Effector memory CD4-positive, alpha-beta T cell (primary cell): ENCODE results near the gene TMPRSS11A.

Experiments used
- DNase-seq, 3 donors: peaks; one replicate each; pipeline ENCODE4 v3.0.0-alpha.2; 2020
- H3K27ac ChIP-seq: 2 replicates; pipeline ENCODE4 v1.7.0; 2013; ENCODE audit warnings: mild to moderate bottlenecking, low read length, moderate library complexity; ENCODE audit not compliant: insufficient read depth, poor library complexity, severe bottlenecking
- H3K27me3 ChIP-seq: replicated peaks from 2 replicates; pipeline ENCODE4 v1.7.0; 2013; ENCODE audit warnings: mild to moderate bottlenecking, low read length; ENCODE audit not compliant: insufficient read depth, control insufficient read depth, poor library complexity, severe bottlenecking
- H3K36me3 ChIP-seq: 2 replicates; pipeline ENCODE4 v1.7.0; 2013; ENCODE audit warnings: mild to moderate bottlenecking, low read length, moderate library complexity; ENCODE audit not compliant: control insufficient read depth, insufficient read depth
- H3K4me1 ChIP-seq: 2 replicates; pipeline ENCODE4 v1.7.0; 2013; ENCODE audit warnings: low read length, mild to moderate bottlenecking; ENCODE audit not compliant: control insufficient read depth, insufficient read depth, poor library complexity, severe bottlenecking
- H3K4me3 ChIP-seq: 2 replicates; pipeline ENCODE4 v1.7.0; 2013; ENCODE audit warnings: low read length, low read depth, mild to moderate bottlenecking; ENCODE audit not compliant: insufficient read depth, poor library complexity, severe bottlenecking
- H3K9me3 ChIP-seq: 2 replicates; pipeline ENCODE4 v1.7.0; 2013; ENCODE audit warnings: mild to moderate bottlenecking, low read length, moderate library complexity; ENCODE audit not compliant: control insufficient read depth

TMPRSS11A gene

GRCh38 chr4:67940506-67940905 is 22.8 kb downstream of the TMPRSS11A start:
- Histone ChIP-seq H3K27ac (no peak overlapping the region), H3K9me3 (no peaks in the 10 kb centered on the region), H3K4me1 (no peaks in the 10 kb centered on the region)

DNA sequence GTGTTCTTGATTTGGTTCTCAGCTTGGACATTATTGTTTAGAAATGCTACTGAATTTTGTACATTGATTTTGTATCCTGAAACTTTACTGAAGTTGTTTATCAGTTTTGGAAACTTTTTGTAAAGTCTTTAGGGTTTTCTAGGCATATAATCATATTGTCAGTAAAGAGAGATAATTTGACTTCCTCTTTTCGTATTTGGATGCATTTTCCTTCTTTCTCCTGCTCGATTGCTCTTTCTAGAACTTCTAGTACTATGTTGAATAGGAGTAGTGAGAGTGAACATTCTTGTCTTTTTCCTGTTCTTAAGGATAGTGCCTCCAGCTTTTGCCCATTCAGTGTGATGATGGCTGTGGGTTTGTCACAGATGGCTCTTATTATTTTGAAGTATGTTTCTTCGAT is 24.1 kb downstream of the TMPRSS11A start:
- Histone ChIP-seq H3K27ac (no peak overlapping the region), H3K36me3 (no peaks in the 10 kb centered on the region), H3K4me3 (no peak overlapping the region), H3K9me3 (no peaks in the 10 kb centered on the region), H3K27me3 (no peaks in the 10 kb centered on the region), H3K4me1 (no peaks in the 10 kb centered on the region)
- no peak for DNase-seq

More at GRCh38 chr4:67940506-67940905, 22.8 kb downstream of the TMPRSS11A start:
- Histone ChIP-seq H3K27me3 (no peaks in the 10 kb centered on the region), H3K36me3 (no peaks in the 10 kb centered on the region), H3K4me3 (no peak overlapping the region)
- no peak for DNase-seq

DNA sequence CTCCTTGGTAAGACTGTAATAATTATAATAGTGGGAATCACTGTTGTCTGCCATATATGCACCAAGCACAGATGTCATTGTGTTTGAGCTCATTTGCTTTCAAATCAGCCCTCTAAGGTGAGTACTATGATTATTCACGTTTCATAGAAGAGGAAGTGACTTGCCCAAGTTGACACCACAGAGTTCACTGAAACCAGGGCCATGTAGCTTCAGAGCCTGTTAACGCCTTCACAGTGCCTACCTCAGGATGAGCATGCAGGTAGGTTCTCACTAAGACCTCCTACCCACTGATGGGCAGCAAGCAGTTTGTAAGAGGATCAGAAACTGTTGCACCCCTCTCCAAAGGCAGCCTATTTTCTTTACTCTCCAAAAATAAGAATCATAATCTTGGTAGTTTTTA is 27.4 kb downstream of the TMPRSS11A start:
- Histone ChIP-seq H3K27ac (no peak overlapping the region), H3K27me3 (no peaks in the 10 kb centered on the region), H3K9me3 (no peaks in the 10 kb centered on the region), H3K4me1 (no peaks in the 10 kb centered on the region), H3K4me3 (no peak overlapping the region), H3K36me3 (no peaks in the 10 kb centered on the region)
- DNase-seq = no peak

DNA sequence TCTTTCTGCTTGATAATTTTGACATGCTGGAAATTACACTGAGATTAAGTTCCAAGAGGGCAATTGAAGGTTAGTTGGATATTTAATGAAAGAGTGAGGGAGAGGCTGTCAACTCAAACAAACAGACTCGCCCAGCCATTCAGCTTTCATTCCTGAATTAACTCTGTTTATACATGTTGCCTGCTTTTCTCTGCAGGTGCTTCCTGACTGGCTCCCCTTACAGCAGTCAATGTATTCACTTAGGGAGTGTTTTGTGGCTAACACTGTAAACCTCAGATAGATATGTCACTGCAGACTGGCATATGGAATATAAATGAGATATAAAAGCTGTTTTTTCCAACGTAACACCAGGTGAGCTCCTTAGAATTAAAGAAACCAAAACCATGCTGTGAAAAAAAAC is 28.7 kb downstream of the TMPRSS11A start:
- no peaks in the 10 kb centered on the region for H3K36me3 ChIP-seq
- no peak overlapping the region for H3K27ac ChIP-seq
- DNase-seq = no peak
- no peak overlapping the region for H3K4me3 ChIP-seq
- H3K27me3 ChIP-seq = no peaks in the 10 kb centered on the region
- H3K4me1 ChIP-seq = no peaks in the 10 kb centered on the region
- H3K9me3 ChIP-seq = no peaks in the 10 kb centered on the region

- Histone ChIP-seq H3K4me3 (no peak overlapping the region), H3K36me3 (no peaks in the 10 kb centered on the region), H3K4me1 (no peaks in the 10 kb centered on the region), H3K27me3 (no peaks in the 10 kb centered on the region), H3K27ac (no peak overlapping the region), H3K9me3 (no peaks in the 10 kb centered on the region)
- DNase-seq = no peak
These were observed 29.5 kb downstream of the TMPRSS11A start for GRCh38 chr4:67933755-67934154.

DNA sequence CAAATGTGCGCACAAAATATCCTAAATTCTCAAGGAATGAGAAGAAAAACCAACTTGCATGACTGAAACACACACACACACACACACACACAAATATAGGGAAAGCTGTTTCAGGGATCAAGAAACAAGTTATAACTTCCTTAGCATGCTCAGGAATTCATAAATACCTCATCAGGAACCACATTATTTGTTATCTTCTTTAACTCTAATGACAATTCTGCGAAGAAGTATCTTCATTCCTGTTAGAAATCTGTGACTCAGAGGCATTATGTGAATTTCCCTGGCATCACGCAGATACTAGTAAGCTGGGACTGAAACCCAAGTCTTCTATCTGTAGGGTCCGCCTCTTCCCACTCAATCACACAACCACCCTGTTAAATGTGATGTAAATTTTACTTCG is 30.3 kb downstream of the TMPRSS11A start:
- Histone ChIP-seq H3K4me1 (no peaks in the 10 kb centered on the region), H3K4me3 (no peak overlapping the region), H3K27me3 (no peaks in the 10 kb centered on the region), H3K9me3 (no peaks in the 10 kb centered on the region), H3K36me3 (no peaks in the 10 kb centered on the region), H3K27ac (no peak overlapping the region)
- no peak for DNase-seq

DNA sequence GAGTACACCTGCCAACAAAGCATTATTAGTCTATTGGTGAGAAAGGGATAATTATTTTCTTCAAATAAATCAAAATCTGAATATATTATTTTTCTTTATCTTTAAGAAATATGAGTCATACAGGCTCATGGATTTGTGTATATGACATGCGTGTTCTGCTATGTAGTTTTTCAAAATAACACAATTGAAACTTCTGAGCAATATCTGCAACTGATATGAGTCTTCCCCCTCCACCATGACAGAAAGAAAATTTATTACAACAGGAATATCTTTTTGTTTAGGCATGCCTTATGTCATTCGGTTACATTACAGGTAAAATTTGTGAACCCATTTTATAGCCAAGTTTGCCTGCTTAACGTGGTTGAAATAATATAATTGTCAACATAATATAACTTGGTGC is 32.0 kb downstream of the TMPRSS11A start:
- H3K36me3 ChIP-seq = no peaks in the 10 kb centered on the region
- DNase-seq = no peak
- no peaks in the 10 kb centered on the region for H3K4me1 ChIP-seq
- H3K4me3 ChIP-seq = no peak overlapping the region
- H3K9me3 ChIP-seq = no peaks in the 10 kb centered on the region
- H3K27ac ChIP-seq = no peak overlapping the region
- no peaks in the 10 kb centered on the region for H3K27me3 ChIP-seq

DNA sequence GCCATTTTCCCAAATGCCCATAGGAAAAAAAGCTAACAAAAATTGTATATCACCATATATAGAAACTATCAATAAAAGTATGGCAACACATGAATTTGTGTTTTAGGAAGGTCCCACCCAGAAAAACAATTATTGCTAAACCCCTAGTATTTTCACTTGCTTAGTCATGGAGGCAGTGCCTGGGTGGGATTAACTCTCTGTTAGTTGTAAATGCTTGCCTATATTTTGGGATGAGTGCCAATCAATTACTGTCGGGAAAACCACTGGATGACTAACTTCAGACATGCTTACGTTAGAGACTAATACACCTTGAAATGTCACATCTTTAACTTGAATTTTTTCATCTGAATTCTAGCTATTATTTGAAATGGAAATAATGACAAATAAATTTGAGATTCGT is 33.9 kb downstream of the TMPRSS11A start:
- Histone ChIP-seq H3K4me3 (no peak overlapping the region), H3K36me3 (no peaks in the 10 kb centered on the region), H3K27ac (no peak overlapping the region), H3K9me3 (no peaks in the 10 kb centered on the region), H3K27me3 (no peaks in the 10 kb centered on the region), H3K4me1 (no peaks in the 10 kb centered on the region)
- no peak for DNase-seq

GRCh38 chr4:67928546-67928945 is 34.7 kb downstream of the TMPRSS11A start:
- no peak overlapping the region for H3K27ac ChIP-seq
- H3K27me3 ChIP-seq = no peaks in the 10 kb centered on the region
- no peaks in the 10 kb centered on the region for H3K4me1 ChIP-seq
- H3K36me3 ChIP-seq = no peaks in the 10 kb centered on the region
- no peak overlapping the region for H3K4me3 ChIP-seq
- no peaks in the 10 kb centered on the region for H3K9me3 ChIP-seq
- DNase-seq = no peak

- H3K4me3 ChIP-seq = no peak overlapping the region
- H3K4me1 ChIP-seq = no peaks in the 10 kb centered on the region
- no peak overlapping the region for H3K27ac ChIP-seq
- no peaks in the 10 kb centered on the region for H3K27me3 ChIP-seq
- no peaks in the 10 kb centered on the region for H3K9me3 ChIP-seq
- DNase-seq = no peak
- H3K36me3 ChIP-seq = no peaks in the 10 kb centered on the region
These were observed 36.0 kb downstream of the TMPRSS11A start for GRCh38 chr4:67927251-67927650.

DNA sequence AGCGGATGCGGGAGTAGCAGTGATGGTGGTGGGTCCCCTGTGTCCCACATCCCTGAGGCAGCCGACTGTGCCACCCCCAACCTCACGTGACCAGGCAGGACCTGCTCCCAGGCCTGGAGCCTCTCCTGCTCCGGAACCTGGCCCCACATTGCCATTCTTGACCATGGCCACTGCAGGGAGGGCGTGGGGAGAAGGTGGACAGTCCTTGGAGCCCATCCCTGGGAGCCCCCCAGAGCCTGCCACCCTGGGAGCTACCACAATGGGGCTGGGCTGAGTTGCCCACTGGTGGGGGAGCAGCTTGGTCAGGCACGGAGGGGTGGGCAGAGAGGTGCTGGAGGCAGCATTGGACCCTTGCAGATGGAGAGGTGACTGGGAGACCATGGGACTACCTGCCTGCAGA is 36.8 kb downstream of the TMPRSS11A start:
- Histone ChIP-seq H3K4me3 (no peak overlapping the region), H3K4me1 (no peaks in the 10 kb centered on the region), H3K36me3 (no peaks in the 10 kb centered on the region), H3K27ac (no peak overlapping the region), H3K9me3 (no peaks in the 10 kb centered on the region), H3K27me3 (no peaks in the 10 kb centered on the region)
- DNase-seq = no peak
